ENCODE measurements around the gene LCP1.

LCP1 gene

DNA sequence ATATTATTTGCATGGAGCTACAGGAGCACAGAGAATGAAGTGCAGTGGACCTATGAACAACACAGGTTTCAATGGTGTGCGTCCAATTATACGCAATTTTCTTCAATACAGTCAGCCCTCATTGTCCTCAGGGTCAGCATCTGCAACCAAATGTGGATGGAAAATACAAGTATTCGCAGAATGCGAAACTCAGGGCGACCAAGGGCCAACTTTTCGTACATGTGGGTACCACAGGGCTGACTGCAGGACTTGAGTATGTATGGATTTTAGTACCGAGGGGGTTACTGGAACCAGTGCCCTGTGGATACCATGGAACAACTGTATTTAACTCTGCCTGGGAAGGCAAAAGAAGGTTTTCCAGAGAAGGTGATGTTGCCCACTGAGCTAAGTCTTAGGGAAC, 10.2 kb downstream of the LCP1 start:
- TF ChIP-seq ZNF274 (IDR thresholded peaks at IDR 0.05; ENCODE audit: low read depth, low read length) = no peak
- no peak for TF ChIP-seq SUZ12 (IDR thresholded peaks at IDR 0.05; ENCODE audit: extremely low read depth, insufficient read depth, insufficient read length)
- no peak for TF ChIP-seq YY1 (IDR thresholded peaks at IDR 0.05; ENCODE audit: insufficient read depth, insufficient read length)
- no peak overlapping the region for H3K9ac ChIP-seq (ENCODE audit: insufficient read length, low read depth)
- H3K36me3 ChIP-seq (ENCODE audit: insufficient read depth, insufficient read length, low read length) = no peaks in the 10 kb centered on the region
- no peaks in the 10 kb centered on the region for H3K4me1 ChIP-seq (ENCODE audit: insufficient read depth, insufficient read length)
- H3K27me3 ChIP-seq (ENCODE audit: insufficient read depth, insufficient read length) = no peaks in the 10 kb centered on the region
- DNase-seq (ENCODE audit: low read depth, low spot score) = no peak
- H3K4me3 ChIP-seq (ENCODE audit: insufficient read length, low read depth) = no peak overlapping the region
- H3K9me3 ChIP-seq (ENCODE audit: insufficient read depth, low read length) = no peaks in the 10 kb centered on the region

DNA sequence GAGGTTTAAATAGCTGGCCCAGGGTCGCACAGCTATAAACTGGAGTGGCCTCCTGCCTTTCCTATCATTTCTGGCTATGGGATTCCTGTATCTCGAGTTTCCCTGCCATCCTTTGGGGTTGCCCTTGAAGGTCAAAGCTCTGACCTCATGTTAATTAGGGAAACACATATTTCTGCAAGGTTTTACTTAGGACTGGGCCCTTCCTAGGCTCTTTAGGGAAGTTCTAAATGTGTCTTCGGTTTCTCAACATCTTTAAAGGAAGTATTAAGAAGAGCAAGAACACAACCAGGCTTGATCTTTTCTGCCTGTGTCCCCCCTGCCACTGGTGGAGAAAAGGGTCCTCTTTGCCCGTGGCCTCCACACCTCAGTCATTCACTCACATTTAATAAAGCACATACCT, 10.8 kb downstream of the LCP1 start:
- Histone ChIP-seq H3K4me3 (ENCODE audit: insufficient read length, low read depth) (no peak overlapping the region), H3K4me1 (ENCODE audit: insufficient read depth, insufficient read length) (no peaks in the 10 kb centered on the region), H3K9ac (ENCODE audit: insufficient read length, low read depth) (no peak overlapping the region), H3K9me3 (ENCODE audit: insufficient read depth, low read length) (no peaks in the 10 kb centered on the region), H3K27me3 (ENCODE audit: insufficient read depth, insufficient read length) (no peaks in the 10 kb centered on the region), H3K36me3 (ENCODE audit: insufficient read depth, insufficient read length, low read length) (no peaks in the 10 kb centered on the region)
- no peak for DNase-seq (ENCODE audit: low read depth, low spot score)
- no peak for TF ChIP-seq YY1 (IDR thresholded peaks at IDR 0.05; ENCODE audit: insufficient read depth, insufficient read length)
- TF ChIP-seq ZNF274 (IDR thresholded peaks at IDR 0.05; ENCODE audit: low read depth, low read length) = no peak
- no peak for TF ChIP-seq SUZ12 (IDR thresholded peaks at IDR 0.05; ENCODE audit: extremely low read depth, insufficient read depth, insufficient read length)

- TF ChIP-seq YY1 (IDR thresholded peaks at IDR 0.05; ENCODE audit: insufficient read depth, insufficient read length) (no peak), ZNF274 (IDR thresholded peaks at IDR 0.05; ENCODE audit: low read depth, low read length) (no peak), SUZ12 (IDR thresholded peaks at IDR 0.05; ENCODE audit: extremely low read depth, insufficient read depth, insufficient read length) (no peak)
- no peak overlapping the region for H3K9ac ChIP-seq (ENCODE audit: insufficient read length, low read depth)
- no peaks in the 10 kb centered on the region for H3K4me1 ChIP-seq (ENCODE audit: insufficient read depth, insufficient read length)
- H3K27me3 ChIP-seq (ENCODE audit: insufficient read depth, insufficient read length) = no peaks in the 10 kb centered on the region
- H3K9me3 ChIP-seq (ENCODE audit: insufficient read depth, low read length) = no peaks in the 10 kb centered on the region
- H3K4me3 ChIP-seq (ENCODE audit: insufficient read length, low read depth) = no peak overlapping the region
- no peak for DNase-seq (ENCODE audit: low read depth, low spot score)
- H3K36me3 ChIP-seq (ENCODE audit: insufficient read depth, insufficient read length, low read length) = no peaks in the 10 kb centered on the region
These were observed 11.3 kb downstream of the LCP1 start for GRCh38 chr13:46170687-46171086.

- no peak for DNase-seq (ENCODE audit: low read depth, low spot score)
- TF ChIP-seq YY1 (IDR thresholded peaks at IDR 0.05; ENCODE audit: insufficient read depth, insufficient read length) (no peak), SUZ12 (IDR thresholded peaks at IDR 0.05; ENCODE audit: extremely low read depth, insufficient read depth, insufficient read length) (no peak), ZNF274 (IDR thresholded peaks at IDR 0.05; ENCODE audit: low read depth, low read length) (no peak)
- H3K36me3 ChIP-seq (ENCODE audit: insufficient read depth, insufficient read length, low read length) = no peaks in the 10 kb centered on the region
- no peaks in the 10 kb centered on the region for H3K4me1 ChIP-seq (ENCODE audit: insufficient read depth, insufficient read length)
- H3K9ac ChIP-seq (ENCODE audit: insufficient read length, low read depth) = no peak overlapping the region
- H3K27me3 ChIP-seq (ENCODE audit: insufficient read depth, insufficient read length) = no peaks in the 10 kb centered on the region
- H3K9me3 ChIP-seq (ENCODE audit: insufficient read depth, low read length) = no peaks in the 10 kb centered on the region
- no peak overlapping the region for H3K4me3 ChIP-seq (ENCODE audit: insufficient read length, low read depth)
These were observed 11.7 kb downstream of the LCP1 start for GRCh38 chr13:46170268-46170667.

DNA sequence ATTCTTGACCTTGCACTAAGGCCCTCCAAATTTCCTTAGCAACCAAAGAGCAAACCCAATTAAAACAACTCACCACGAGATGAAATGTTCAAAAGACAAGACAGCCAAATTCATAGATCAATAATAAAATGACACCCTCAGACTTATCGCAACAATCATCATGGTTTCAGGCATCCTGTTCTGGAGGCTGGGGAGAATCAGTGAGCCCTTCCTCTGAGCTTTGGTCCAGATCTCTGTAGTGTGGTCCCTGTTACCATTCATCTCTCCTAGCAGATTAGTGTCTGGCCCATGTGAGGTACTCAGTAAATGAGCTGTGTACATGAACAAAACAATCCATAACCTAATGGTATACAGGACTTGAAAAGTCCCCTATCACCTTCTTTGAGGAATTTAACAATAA, 12.2 kb downstream of the LCP1 start:
- no peaks in the 10 kb centered on the region for H3K9me3 ChIP-seq (ENCODE audit: insufficient read depth, low read length)
- H3K4me3 ChIP-seq (ENCODE audit: insufficient read length, low read depth) = no peak overlapping the region
- TF ChIP-seq YY1 (IDR thresholded peaks at IDR 0.05; ENCODE audit: insufficient read depth, insufficient read length) = no peak
- no peak for TF ChIP-seq ZNF274 (IDR thresholded peaks at IDR 0.05; ENCODE audit: low read depth, low read length)
- no peak for TF ChIP-seq SUZ12 (IDR thresholded peaks at IDR 0.05; ENCODE audit: extremely low read depth, insufficient read depth, insufficient read length)
- no peaks in the 10 kb centered on the region for H3K27me3 ChIP-seq (ENCODE audit: insufficient read depth, insufficient read length)
- no peaks in the 10 kb centered on the region for H3K36me3 ChIP-seq (ENCODE audit: insufficient read depth, insufficient read length, low read length)
- no peak overlapping the region for H3K9ac ChIP-seq (ENCODE audit: insufficient read length, low read depth)
- no peaks in the 10 kb centered on the region for H3K4me1 ChIP-seq (ENCODE audit: insufficient read depth, insufficient read length)
- no peak for DNase-seq (ENCODE audit: low read depth, low spot score)

DNA sequence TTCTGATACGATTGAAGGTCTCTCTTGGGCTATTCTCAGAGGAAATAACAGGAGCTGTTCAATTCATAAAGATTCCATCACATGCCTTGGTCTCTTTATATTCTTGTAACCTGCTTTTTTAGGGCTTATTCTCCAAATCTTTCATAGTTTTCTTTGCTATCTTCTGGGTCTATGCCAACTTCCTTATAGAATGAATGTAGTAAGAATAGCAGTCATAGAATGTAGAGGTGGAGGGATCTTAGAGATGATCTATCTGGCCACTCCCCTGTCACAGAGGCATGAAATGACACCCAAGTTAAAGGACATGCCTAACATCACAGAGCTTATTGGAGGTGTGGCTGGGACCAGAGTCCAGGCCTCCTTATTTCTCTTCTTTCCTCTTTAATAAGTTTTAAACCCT, 13.2 kb downstream of the LCP1 start:
- Histone ChIP-seq H3K9ac (ENCODE audit: insufficient read length, low read depth) (no peak overlapping the region), H3K4me1 (ENCODE audit: insufficient read depth, insufficient read length) (no peaks in the 10 kb centered on the region), H3K36me3 (ENCODE audit: insufficient read depth, insufficient read length, low read length) (no peaks in the 10 kb centered on the region), H3K4me3 (ENCODE audit: insufficient read length, low read depth) (no peak overlapping the region), H3K9me3 (ENCODE audit: insufficient read depth, low read length) (no peaks in the 10 kb centered on the region), H3K27me3 (ENCODE audit: insufficient read depth, insufficient read length) (no peaks in the 10 kb centered on the region)
- no peak for TF ChIP-seq YY1 (IDR thresholded peaks at IDR 0.05; ENCODE audit: insufficient read depth, insufficient read length)
- no peak for TF ChIP-seq SUZ12 (IDR thresholded peaks at IDR 0.05; ENCODE audit: extremely low read depth, insufficient read depth, insufficient read length)
- TF ChIP-seq ZNF274 (IDR thresholded peaks at IDR 0.05; ENCODE audit: low read depth, low read length) = no peak
- DNase-seq (ENCODE audit: low read depth, low spot score) = no peak

- H3K4me1 ChIP-seq (ENCODE audit: insufficient read depth, insufficient read length) = no peaks in the 10 kb centered on the region
- no peak for DNase-seq (ENCODE audit: low read depth, low spot score)
- no peaks in the 10 kb centered on the region for H3K36me3 ChIP-seq (ENCODE audit: insufficient read depth, insufficient read length, low read length)
- H3K4me3 ChIP-seq (ENCODE audit: insufficient read length, low read depth) = no peak overlapping the region
- TF ChIP-seq ZNF274 (IDR thresholded peaks at IDR 0.05; ENCODE audit: low read depth, low read length) (no peak), YY1 (IDR thresholded peaks at IDR 0.05; ENCODE audit: insufficient read depth, insufficient read length) (no peak), SUZ12 (IDR thresholded peaks at IDR 0.05; ENCODE audit: extremely low read depth, insufficient read depth, insufficient read length) (no peak)
- H3K9me3 ChIP-seq (ENCODE audit: insufficient read depth, low read length) = no peaks in the 10 kb centered on the region
- no peak overlapping the region for H3K9ac ChIP-seq (ENCODE audit: insufficient read length, low read depth)
- H3K27me3 ChIP-seq (ENCODE audit: insufficient read depth, insufficient read length) = no peaks in the 10 kb centered on the region
These were observed 13.6 kb downstream of the LCP1 start for GRCh38 chr13:46168341-46168740.
